ENCODE measurements around the gene KLF6. TPM values are rescaled to one million over a fixed set of nuclear protein-coding genes. Genes with fewer than 3 reads are reported as not detected.

KLF6 gene
- total RNA-seq = 100 to 1,000 TPM in 4 of 5 donors, 10 to 100 TPM in 1; 78.2 to 187 (median 119) TPM
- polyA plus RNA-seq = 10 to 100 TPM; 25.9 to 57.0 (median 31.4) TPM
- long read RNA-seq, donor 1, full-length matches to known transcripts = 14 of 14 reads
- long read RNA-seq, donor 1, partial matches to known transcripts = 0 of 14 reads
- long read RNA-seq, donor 1, other reads (novel, unspliced or antisense) = 0 of 14 reads
- long read RNA-seq, donor 2, full-length matches to known transcripts = 15 of 15 reads
- long read RNA-seq, donor 2, partial matches to known transcripts = 0 of 15 reads
- long read RNA-seq, donor 2, other reads (novel, unspliced or antisense) = 0 of 15 reads
- long read RNA-seq, donor 3, full-length matches to known transcripts = 30 of 35 reads
- long read RNA-seq, donor 3, partial matches to known transcripts = 5 of 35 reads
- long read RNA-seq, donor 3, other reads (novel, unspliced or antisense) = 0 of 35 reads
- long read RNA-seq, donor 4, full-length matches to known transcripts = 3 of 3 reads
- long read RNA-seq, donor 4, partial matches to known transcripts = 0 of 3 reads
- long read RNA-seq, donor 4, other reads (novel, unspliced or antisense) = 0 of 3 reads
- long read RNA-seq, donor 5, full-length matches to known transcripts = 48 of 235 reads
- long read RNA-seq, donor 5, partial matches to known transcripts = 187 of 235 reads
- long read RNA-seq, donor 5, other reads (novel, unspliced or antisense) = 0 of 235 reads
- long read RNA-seq, donor 6, full-length matches to known transcripts = 62 of 509 reads
- long read RNA-seq, donor 6, partial matches to known transcripts = 442 of 509 reads
- long read RNA-seq, donor 6, other reads (novel, unspliced or antisense) = 5 of 509 reads
- long read RNA-seq, donor 7, full-length matches to known transcripts = 37 of 246 reads
- long read RNA-seq, donor 7, partial matches to known transcripts = 198 of 246 reads
- long read RNA-seq, donor 7, other reads (novel, unspliced or antisense) = 11 of 246 reads
- long read RNA-seq, donor 8, full-length matches to known transcripts = 39 of 422 reads
- long read RNA-seq, donor 8, partial matches to known transcripts = 383 of 422 reads
- long read RNA-seq, donor 8, other reads (novel, unspliced or antisense) = 0 of 422 reads
- long read RNA-seq, donor 9, full-length matches to known transcripts = 35 of 42 reads
- long read RNA-seq, donor 9, partial matches to known transcripts = 7 of 42 reads
- long read RNA-seq, donor 9, other reads (novel, unspliced or antisense) = 0 of 42 reads
- long read RNA-seq, donor 10, full-length matches to known transcripts = 12 of 12 reads
- long read RNA-seq, donor 10, partial matches to known transcripts = 0 of 12 reads
- long read RNA-seq, donor 10, other reads (novel, unspliced or antisense) = 0 of 12 reads

- peak; percentile 45 to 84 for DNase-seq
- 0 to 1% (median 0%) methylated on average over 15 to 69 of the region's 69 CpGs for WGBS, 5 donors
Observed at GRCh38 chr10:3784510-3785250, at the start of gene KLF6. Gene KLF6 (minus strand): TSS chr10:3785209. CDS start chr10:3785014, 195 bp downstream.

GRCh38 chr10:3834404-3834803 is 49.4 kb upstream of the KLF6 start:
- Histone ChIP-seq H3K27me3 (no peaks in the 10 kb centered on the region), H3K9me3 (no peaks in the 10 kb centered on the region), H3K4me1 (peaks cover 21 to 51% (median 30%) of the 10 kb centered on the region in 4 donors), H3K27ac (no peak overlapping the region), H3K4me3 (no peak overlapping the region), H3K36me3 (no peaks in the 10 kb centered on the region)
- 93 to 98% (median 95%) methylated on average over 6 of the region's 6 CpGs for WGBS, 5 donors
- TF ChIP-seq POLR2AphosphoS5 (IDR thresholded peaks at IDR 0.05) (no peak), EP300 (IDR thresholded peaks at IDR 0.05) (no peak), CTCF (IDR thresholded peaks at IDR 0.05) (no peak)
- intact Hi-C loops (cut with DNase I; ENCODE audit: low total_unique reads) = no loop called here
- DNase-seq = no peak

More at GRCh38 chr10:3784510-3785250, at the start of gene KLF6:
- H3K27ac ChIP-seq = peak within 1 kb of the TSS; percentile 99 to 100 (median 100)
- H3K9me3 ChIP-seq = peaks cover 0 to 8% (median under 1%) of the 10 kb centered on the region in 4 donors
- H3K27me3 ChIP-seq = no peaks in the 10 kb centered on the region
- peaks cover 31 to 37% (median 36%) of the 10 kb centered on the region in 4 donors for H3K4me1 ChIP-seq
- peaks cover 23 to 25% (median 24%) of the 10 kb centered on the region in 4 donors for H3K36me3 ChIP-seq
- intact Hi-C loops (cut with DNase I; ENCODE audit: low total_unique reads) = no loop called here
- TF ChIP-seq CTCF (IDR thresholded peaks at IDR 0.05) = no peak
- TF ChIP-seq POLR2AphosphoS5 (IDR thresholded peaks at IDR 0.05) = peak; percentile 1 to 75 (median 13)
- TF ChIP-seq POLR2A (IDR thresholded peaks at IDR 0.05) = peak in 1 of 4 donors; percentile 72
- TF ChIP-seq EP300 (IDR thresholded peaks at IDR 0.05) = no peak
- peak within 1 kb of the TSS; percentile 64 to 97 (median 78) for H3K4me3 ChIP-seq

- H3K27me3 ChIP-seq = no peaks in the 10 kb centered on the region
- no peaks in the 10 kb centered on the region for H3K9me3 ChIP-seq
- intact Hi-C loops (cut with DNase I; ENCODE audit: low total_unique reads) = no loop called here
- peaks cover 24 to 47% (median 37%) of the 10 kb centered on the region in 4 donors for H3K4me1 ChIP-seq
- no peak overlapping the region for H3K27ac ChIP-seq
- no peaks in the 10 kb centered on the region for H3K36me3 ChIP-seq
- TF ChIP-seq POLR2AphosphoS5 (IDR thresholded peaks at IDR 0.05) = no peak
- no peak for TF ChIP-seq EP300 (IDR thresholded peaks at IDR 0.05)
- TF ChIP-seq CTCF (IDR thresholded peaks at IDR 0.05) = no peak
- no peak for TF ChIP-seq POLR2A (IDR thresholded peaks at IDR 0.05)
- 88 to 96% (median 93%) methylated on average over 6 of the region's 6 CpGs for WGBS, 5 donors
- DNase-seq = no peak
- no peak overlapping the region for H3K4me3 ChIP-seq
Observed at GRCh38 chr10:3833046-3833445, 48.0 kb upstream of the KLF6 start.
